ENCODE measurements around the gene MADCAM1.

GRCh38 chr19:534088-534487, 37.8 kb downstream of the MADCAM1 start:
- TF ChIP-seq CTCF (conservative IDR thresholded peaks at IDR 0.05; ENCODE audit: low read length) = peak; percentile 37; the same call in 1 of the 2 replicates
- TF ChIP-seq EZH2phosphoT487 (IDR thresholded peaks at IDR 0.05; ENCODE audit: borderline replicate concordance) = no peak
